ENCODE data around the gene AOC1. TPM values are rescaled to one million over a fixed set of nuclear protein-coding genes. Genes with fewer than 3 reads are reported as not detected.
A peak's percentile ranks its signal among the peaks of the same experiment; 100 is the strongest.
"Not testable (repeated sequence)": the region's sequence is repeated elsewhere in the genome, so short reads cannot be mapped to it uniquely, and the experiment has no call there.

Gene AOC1
- total RNA-seq, 1 donor from 2014 or later: not detected

- H3K9me3 Mint-ChIP-seq (ENCODE audit: unreplicated experiment): peaks cover 15% of the 10 kb centered on the region
- H3K27me3 Mint-ChIP-seq (ENCODE audit: unreplicated experiment): peaks cover 6% of the 10 kb centered on the region
- no peak overlapping the region for H3K27ac Mint-ChIP-seq (ENCODE audit: unreplicated experiment)
- H3K4me3 Mint-ChIP-seq (ENCODE audit: unreplicated experiment): no peak overlapping the region
- no peak for DNase-seq (ENCODE audit: extremely low spot score, unreplicated experiment)
- TF ChIP-seq CTCF (IDR thresholded peaks at IDR 0.05): no peak
- H3K4me1 Mint-ChIP-seq (ENCODE audit: unreplicated experiment): no peaks in the 10 kb centered on the region
- H3K36me3 Mint-ChIP-seq (ENCODE audit: unreplicated experiment): no peaks in the 10 kb centered on the region
Observed at GRCh38 chr7:150806454-150806853, 45.9 kb upstream of the AOC1 start.

- H3K4me3 Mint-ChIP-seq (ENCODE audit: unreplicated experiment): no peak overlapping the region
- peaks cover 15% of the 10 kb centered on the region for H3K9me3 Mint-ChIP-seq (ENCODE audit: unreplicated experiment)
- no peak for DNase-seq (ENCODE audit: extremely low spot score, unreplicated experiment)
- no peaks in the 10 kb centered on the region for H3K4me1 Mint-ChIP-seq (ENCODE audit: unreplicated experiment)
- no peaks in the 10 kb centered on the region for H3K36me3 Mint-ChIP-seq (ENCODE audit: unreplicated experiment)
- H3K27ac Mint-ChIP-seq (ENCODE audit: unreplicated experiment): no peak overlapping the region
- H3K27me3 Mint-ChIP-seq (ENCODE audit: unreplicated experiment): peaks cover 3% of the 10 kb centered on the region
- no peak for TF ChIP-seq CTCF (IDR thresholded peaks at IDR 0.05)
Observed at GRCh38 chr7:150806863-150807262, 45.5 kb upstream of the AOC1 start.

GRCh38 chr7:150807616-150808438 is 44.5 kb upstream of the AOC1 start:
- not testable (repeated sequence) for H3K4me1 Mint-ChIP-seq (ENCODE audit: unreplicated experiment); H3K27me3 Mint-ChIP-seq (ENCODE audit: unreplicated experiment); H3K36me3 Mint-ChIP-seq (ENCODE audit: unreplicated experiment); H3K27ac Mint-ChIP-seq (ENCODE audit: unreplicated experiment); H3K4me3 Mint-ChIP-seq (ENCODE audit: unreplicated experiment)
- peak; percentile 69 for DNase-seq (ENCODE audit: extremely low spot score, unreplicated experiment)
- peaks cover 15% of the 10 kb centered on the region for H3K9me3 Mint-ChIP-seq (ENCODE audit: unreplicated experiment)

- no peak overlapping the region for H3K27ac Mint-ChIP-seq (ENCODE audit: unreplicated experiment)
- H3K9me3 Mint-ChIP-seq (ENCODE audit: unreplicated experiment): peaks cover 21% of the 10 kb centered on the region
- DNase-seq (ENCODE audit: extremely low spot score, unreplicated experiment): peak; percentile 56
- H3K4me1 Mint-ChIP-seq (ENCODE audit: unreplicated experiment): no peaks in the 10 kb centered on the region
- no peak for TF ChIP-seq CTCF (IDR thresholded peaks at IDR 0.05)
- no peaks in the 10 kb centered on the region for H3K27me3 Mint-ChIP-seq (ENCODE audit: unreplicated experiment)
- H3K4me3 Mint-ChIP-seq (ENCODE audit: unreplicated experiment): no peak overlapping the region
- H3K36me3 Mint-ChIP-seq (ENCODE audit: unreplicated experiment): no peaks in the 10 kb centered on the region
Observed at GRCh38 chr7:150814328-150815001, 37.9 kb upstream of the AOC1 start.

GRCh38 chr7:150818971-150819370 is 33.3 kb upstream of the AOC1 start:
- H3K36me3 Mint-ChIP-seq (ENCODE audit: unreplicated experiment): no peaks in the 10 kb centered on the region
- no peak overlapping the region for H3K4me3 Mint-ChIP-seq (ENCODE audit: unreplicated experiment)
- DNase-seq (ENCODE audit: extremely low spot score, unreplicated experiment): no peak
- no peak overlapping the region for H3K27ac Mint-ChIP-seq (ENCODE audit: unreplicated experiment)
- H3K27me3 Mint-ChIP-seq (ENCODE audit: unreplicated experiment): no peaks in the 10 kb centered on the region
- peaks cover 17% of the 10 kb centered on the region for H3K9me3 Mint-ChIP-seq (ENCODE audit: unreplicated experiment)
- no peak for TF ChIP-seq CTCF (IDR thresholded peaks at IDR 0.05)
- no peaks in the 10 kb centered on the region for H3K4me1 Mint-ChIP-seq (ENCODE audit: unreplicated experiment)

All from osteocyte (in vitro differentiated cells).